Brain pericyte (primary cell): ENCODE data around the gene PTH2.

Source experiments
- DNase-seq: peaks from one replicate; pipeline ENCODE4 v3.0.0-alpha.2; 2012; ENCODE audit warnings: low read depth, low spot score

PTH2 gene

GRCh38 chr19:49430678-49431329 lies 7.6 kb upstream of the PTH2 start:
- DNase-seq: no peak

GRCh38 chr19:49430172-49430677 lies 7.0 kb upstream of the PTH2 start:
- no peak for DNase-seq

- no peak for DNase-seq
Observed at GRCh38 chr19:49428547-49429451, 5.6 kb upstream of the PTH2 start.

GRCh38 chr19:49427855-49428546 lies 4.8 kb upstream of the PTH2 start:
- no peak for DNase-seq

GRCh38 chr19:49427339-49427738 lies 4.1 kb upstream of the PTH2 start:
- no peak for DNase-seq

GRCh38 chr19:49425922-49426592 lies 2.8 kb upstream of the PTH2 start:
- no peak for DNase-seq

- DNase-seq: no peak
Observed at GRCh38 chr19:49425178-49425577, 1.9 kb upstream of the PTH2 start, which contains the start of gene GFY. Gene GFY, plus strand, starts transcription at chr19:49425388. Its CDS starts 1,043 bp downstream, at chr19:49426431.

- DNase-seq: no peak
Observed at GRCh38 chr19:49423985-49424303, 703 bp upstream of the PTH2 start.

GRCh38 chr19:49422407-49423070 lies 702 bp downstream of the PTH2 start:
- no peak for DNase-seq

GRCh38 chr19:49421878-49422202 lies 1.4 kb downstream of the PTH2 start:
- DNase-seq: no peak

GRCh38 chr19:49421039-49421877 lies 2.0 kb downstream of the PTH2 start:
- DNase-seq: no peak

- no peak for DNase-seq
Observed at GRCh38 chr19:49420227-49420626, 3.0 kb downstream of the PTH2 start.

GRCh38 chr19:49419173-49419572 lies 4.1 kb downstream of the PTH2 start:
- DNase-seq: no peak

- no peak for DNase-seq
Observed at GRCh38 chr19:49418511-49418910, 4.7 kb downstream of the PTH2 start.

GRCh38 chr19:49417088-49417487 lies 6.2 kb downstream of the PTH2 start:
- no peak for DNase-seq

- no peak for DNase-seq
Observed at GRCh38 chr19:49415810-49416200, 7.4 kb downstream of the PTH2 start.

GRCh38 chr19:49415102-49415809 lies 8.0 kb downstream of the PTH2 start:
- no peak for DNase-seq

GRCh38 chr19:49414256-49414655 lies 9.0 kb downstream of the PTH2 start:
- no peak for DNase-seq

- no peak for DNase-seq
Observed at GRCh38 chr19:49413348-49413747, 9.9 kb downstream of the PTH2 start.
